GM12865 (cell line): ENCODE measurements around the gene ALKBH6.
A peak's percentile ranks its signal among the peaks of the same experiment; 100 is the strongest.
"Not testable (repeated sequence)": the region's sequence is repeated elsewhere in the genome, so short reads cannot be mapped to it uniquely, and the experiment has no call there.

Source experiments
- DNase-seq: peaks from one replicate; pipeline ENCODE4 v3.0.0; 2010; ENCODE audit warnings: low read depth
- H3K4me3 ChIP-seq: 2 replicates; pipeline ENCODE4 v1.5.1; 2011; ENCODE audit warnings: mild to moderate bottlenecking, low read depth, low read length, control low read depth
- TF ChIP-seq, protein P1 (sequence below): IDR thresholded peaks from 2 replicates; pipeline ENCODE4 v1.5.1; 2011; ENCODE audit warnings: low read length, control low read depth, low read depth, inconsistent platforms; ENCODE audit not compliant: insufficient read depth; ENCODE audit errors: missing control alignments

The ALKBH6 gene

DNA sequence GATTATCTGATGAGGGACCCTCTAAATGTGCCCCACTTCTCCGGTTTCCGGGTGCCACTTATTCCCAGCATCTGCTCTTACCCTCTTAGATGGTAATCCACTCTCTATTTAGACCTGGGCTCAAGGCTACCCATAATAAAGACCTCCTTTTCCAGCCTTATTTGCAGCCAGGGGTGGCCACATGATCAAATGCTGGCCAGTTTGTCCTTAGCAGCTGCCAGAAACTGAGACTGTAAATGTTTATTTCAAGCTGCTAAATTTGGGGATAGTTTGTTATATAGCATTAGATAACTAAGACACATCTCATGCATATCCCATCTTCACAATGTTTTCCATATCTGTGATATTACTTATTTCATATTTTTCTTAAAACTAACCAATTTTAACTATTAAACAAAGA is 29.9 kb upstream of the ALKBH6 start:
- TF ChIP-seq, protein P1, sequence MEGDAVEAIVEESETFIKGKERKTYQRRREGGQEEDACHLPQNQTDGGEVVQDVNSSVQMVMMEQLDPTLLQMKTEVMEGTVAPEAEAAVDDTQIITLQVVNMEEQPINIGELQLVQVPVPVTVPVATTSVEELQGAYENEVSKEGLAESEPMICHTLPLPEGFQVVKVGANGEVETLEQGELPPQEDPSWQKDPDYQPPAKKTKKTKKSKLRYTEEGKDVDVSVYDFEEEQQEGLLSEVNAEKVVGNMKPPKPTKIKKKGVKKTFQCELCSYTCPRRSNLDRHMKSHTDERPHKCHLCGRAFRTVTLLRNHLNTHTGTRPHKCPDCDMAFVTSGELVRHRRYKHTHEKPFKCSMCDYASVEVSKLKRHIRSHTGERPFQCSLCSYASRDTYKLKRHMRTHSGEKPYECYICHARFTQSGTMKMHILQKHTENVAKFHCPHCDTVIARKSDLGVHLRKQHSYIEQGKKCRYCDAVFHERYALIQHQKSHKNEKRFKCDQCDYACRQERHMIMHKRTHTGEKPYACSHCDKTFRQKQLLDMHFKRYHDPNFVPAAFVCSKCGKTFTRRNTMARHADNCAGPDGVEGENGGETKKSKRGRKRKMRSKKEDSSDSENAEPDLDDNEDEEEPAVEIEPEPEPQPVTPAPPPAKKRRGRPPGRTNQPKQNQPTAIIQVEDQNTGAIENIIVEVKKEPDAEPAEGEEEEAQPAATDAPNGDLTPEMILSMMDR: no peak
- DNase-seq: no peak
- no peak overlapping the region for H3K4me3 ChIP-seq

DNA sequence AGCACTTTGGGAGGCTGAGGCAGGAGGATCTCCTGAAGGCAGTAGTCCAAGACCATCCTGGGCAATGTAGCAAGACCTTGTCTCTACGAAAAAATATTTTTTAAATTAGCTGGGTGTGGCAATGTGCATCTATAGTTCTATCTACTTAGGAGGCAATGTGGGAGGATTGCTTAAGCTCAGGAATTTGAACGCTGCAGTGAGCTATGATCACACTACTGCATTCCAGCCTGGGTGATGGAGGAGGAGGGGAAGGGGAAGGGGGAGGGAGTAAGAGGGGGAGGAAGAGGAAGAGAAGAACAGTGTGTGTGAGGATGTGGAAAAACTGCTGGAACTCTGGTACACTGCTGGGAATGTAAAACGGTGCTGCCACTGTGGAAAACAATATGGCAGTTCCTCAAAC is 27.8 kb upstream of the ALKBH6 start:
- no peak for DNase-seq
- TF ChIP-seq, protein P1: no peak
- no peak overlapping the region for H3K4me3 ChIP-seq

DNA sequence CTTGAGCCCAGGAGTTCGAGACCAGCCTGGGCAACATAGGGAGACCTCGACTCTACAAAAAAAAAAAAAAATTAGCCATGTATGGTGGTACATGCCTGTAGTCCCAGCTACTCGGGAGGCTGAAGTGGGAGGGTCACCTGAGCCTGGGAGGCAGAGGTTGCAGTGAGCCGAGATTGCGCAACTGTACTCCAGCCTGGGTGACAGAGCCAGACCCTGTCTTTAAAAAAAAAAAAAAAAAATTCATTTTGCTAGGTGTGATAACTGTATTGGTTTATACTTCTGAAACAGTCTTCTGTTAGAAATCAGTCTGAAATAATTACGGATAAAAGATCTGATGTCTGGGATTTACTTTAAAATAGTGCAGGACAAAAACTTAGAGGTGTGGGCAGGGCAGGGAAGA is 27.1 kb upstream of the ALKBH6 start:
- H3K4me3 ChIP-seq: not testable (repeated sequence)

DNA sequence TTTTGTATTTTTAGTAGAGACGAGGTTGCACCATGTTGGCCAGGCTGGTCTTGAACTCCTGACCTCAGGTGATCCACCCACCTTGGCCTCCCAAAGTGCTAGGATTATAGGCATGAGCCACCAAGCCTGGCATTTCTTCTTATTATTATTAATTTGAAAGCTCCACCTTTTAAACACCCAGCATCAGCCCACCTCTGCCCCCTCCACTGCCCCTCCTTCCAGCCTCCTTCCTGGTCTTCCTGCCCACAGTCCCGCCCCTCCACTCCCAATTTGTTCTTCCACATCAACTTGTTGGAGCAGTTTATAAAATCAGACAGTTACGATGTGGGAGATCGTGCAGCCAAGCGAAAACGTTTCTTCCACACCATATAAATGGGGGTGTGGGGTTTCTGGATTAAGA is 26.5 kb upstream of the ALKBH6 start:
- TF ChIP-seq, protein P1: no peak
- no peak overlapping the region for H3K4me3 ChIP-seq
- DNase-seq: no peak

More for the DNA sequence above, 27.1 kb upstream of the ALKBH6 start:
- not testable (repeated sequence) for DNase-seq

DNA sequence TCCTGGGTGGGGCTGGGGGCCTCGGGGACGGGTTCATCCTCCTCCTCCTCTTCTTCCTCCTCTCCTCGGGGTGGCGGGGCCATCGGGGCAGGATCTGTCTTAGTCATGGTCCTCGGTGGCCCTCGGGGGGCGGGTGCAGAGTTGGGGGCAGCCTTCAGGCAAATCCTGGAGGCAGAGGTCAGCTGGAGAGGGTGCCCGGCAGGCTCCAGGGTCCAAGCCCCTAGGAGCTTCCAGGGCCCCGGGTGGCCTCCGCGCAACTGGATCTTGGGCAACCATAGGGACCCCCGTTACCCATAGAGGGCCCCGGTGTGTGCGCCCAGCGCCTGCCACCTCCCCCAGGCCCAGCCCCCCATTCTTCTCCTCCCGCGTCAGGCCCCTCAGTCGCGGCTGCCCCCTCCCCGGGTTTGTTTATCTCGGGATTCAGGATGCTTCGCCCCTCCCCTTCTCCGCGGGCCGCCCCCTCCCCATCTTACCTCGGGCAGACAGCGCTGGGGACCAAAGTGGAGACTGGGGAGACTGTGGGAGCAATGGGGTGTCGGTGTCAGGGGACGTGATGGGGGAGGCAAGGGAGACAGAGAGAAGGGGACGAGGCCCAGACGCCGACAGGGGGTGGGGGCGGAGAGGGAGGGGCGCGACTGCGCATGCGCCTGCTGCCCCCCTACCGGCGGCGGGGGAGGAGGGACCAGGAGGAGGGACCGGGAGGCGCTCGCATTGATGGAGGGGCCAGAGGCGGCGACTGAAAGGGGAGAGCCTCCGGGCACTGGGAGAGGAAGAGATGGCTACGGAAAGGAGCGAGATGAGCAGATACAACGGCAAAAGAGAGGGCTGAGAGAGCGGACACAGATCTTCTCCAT is 18.5 kb upstream of the ALKBH6 start, which contains the start of gene CLIP3:
CLIP3 (minus strand) TSS at position 623 of the 854 bp plus-strand sequence; CDS start at position 107, 516 bp downstream.
- TF ChIP-seq, protein P1: no peak
- H3K4me3 ChIP-seq: peak within 1 kb of the TSS; percentile 35
- DNase-seq: peak; percentile 27

DNA sequence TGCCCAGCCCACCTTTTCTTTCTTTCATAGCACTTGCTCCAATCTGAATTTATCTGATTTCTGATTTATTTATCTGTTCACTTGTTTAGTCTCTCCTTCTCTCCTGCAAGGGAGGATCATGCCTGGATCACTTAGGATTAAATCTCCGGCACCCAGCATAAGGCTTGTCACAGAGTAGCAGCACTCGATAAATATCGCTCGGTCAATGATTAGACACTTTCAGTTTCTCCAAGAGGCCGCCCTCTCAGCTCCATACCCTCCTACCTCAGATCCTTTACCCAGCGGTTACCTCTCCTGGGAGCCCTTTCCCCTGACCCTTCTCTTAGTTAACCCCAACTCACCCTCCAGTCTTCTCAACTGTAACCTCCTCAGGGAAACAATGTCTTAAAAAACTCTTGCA is 17.3 kb upstream of the ALKBH6 start:
- no peak for DNase-seq
- H3K4me3 ChIP-seq: no peak overlapping the region
- TF ChIP-seq, protein P1: no peak

DNA sequence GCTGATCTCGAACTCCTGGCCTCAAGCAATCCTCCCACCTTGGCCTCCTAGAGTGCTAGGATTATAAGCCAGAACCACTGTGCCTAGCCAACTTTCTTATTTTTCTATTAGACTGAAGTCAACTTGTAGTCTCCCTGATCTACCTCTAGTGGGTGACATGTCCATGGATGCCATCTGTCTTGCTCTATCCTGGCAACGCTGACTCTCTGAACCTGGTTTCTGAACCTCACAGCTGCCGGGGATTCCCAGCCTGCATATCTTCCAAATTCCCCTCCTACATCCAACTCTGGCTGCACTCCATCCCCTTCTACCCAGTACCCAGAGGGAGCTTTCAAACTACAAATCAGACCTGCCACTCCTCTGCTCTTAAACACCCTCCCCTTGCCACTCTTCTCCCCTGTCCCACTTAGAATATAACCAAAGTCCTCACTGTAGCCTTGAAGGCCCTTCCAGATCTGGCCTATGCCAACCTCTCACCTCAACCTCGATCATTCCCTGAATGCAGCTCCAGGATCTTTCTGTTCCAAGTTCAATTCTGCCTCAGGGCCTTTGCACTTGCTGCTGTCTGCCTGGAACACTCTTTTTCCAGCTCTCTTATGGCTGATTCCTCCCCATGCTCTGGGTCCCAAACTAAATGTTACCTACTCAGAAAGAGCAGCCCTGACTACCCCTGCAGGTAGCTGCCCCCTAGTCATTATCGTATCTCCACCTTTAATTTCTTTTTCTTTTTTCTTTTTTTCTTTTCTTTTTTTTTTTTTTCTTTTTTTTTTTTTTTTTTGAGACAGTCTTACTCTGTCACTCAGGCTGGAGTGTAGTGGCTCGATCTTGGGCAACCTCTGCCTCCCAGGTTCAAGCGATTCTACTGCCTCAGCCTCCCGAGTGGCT is 16.5 kb upstream of the ALKBH6 start:
- peak; percentile 67 for DNase-seq
- TF ChIP-seq, protein P1: peak; percentile 8
- no peak overlapping the region for H3K4me3 ChIP-seq
